Breast epithelium (tissue), 3 donors: ENCODE results near the gene COL4A2.

Source experiments
- CTCF ChIP-seq, 3 donors: fragments of 450-650 bp; IDR thresholded peaks; one replicate each; pipeline ENCODE4 v1.5.1; 2016 to 2017; ENCODE audit warnings: antibody characterized with exemption in 3 of 3, mild to moderate bottlenecking in 3 of 3, moderate library complexity in 3 of 3
- POLR2AphosphoS5 ChIP-seq, 3 donors: sonication (generic); formaldehyde crosslinking; IDR thresholded peaks; one replicate each; pipeline ENCODE4 v1.6.1; 2017; ENCODE audit warnings: antibody characterized with exemption in 3 of 3

- TF ChIP-seq POLR2AphosphoS5 (IDR thresholded peaks at IDR 0.05) (no peak), CTCF (IDR thresholded peaks at IDR 0.05) (no peak)
Measured at GRCh38 chr13:110297766-110298504, 9.1 kb upstream of the COL4A2 start.
